NCI-H345 treated with DMSO at 0.1 percent for 48 hours (cell line): ENCODE measurements around the gene ABCD3.

ENCODE experiments used
- DNase-seq: peaks from one replicate; lab custom pipeline; 2025; ENCODE audit not compliant: unreplicated experiment; lab: John Stamatoyannopoulos, UW

ABCD3 gene

DNA sequence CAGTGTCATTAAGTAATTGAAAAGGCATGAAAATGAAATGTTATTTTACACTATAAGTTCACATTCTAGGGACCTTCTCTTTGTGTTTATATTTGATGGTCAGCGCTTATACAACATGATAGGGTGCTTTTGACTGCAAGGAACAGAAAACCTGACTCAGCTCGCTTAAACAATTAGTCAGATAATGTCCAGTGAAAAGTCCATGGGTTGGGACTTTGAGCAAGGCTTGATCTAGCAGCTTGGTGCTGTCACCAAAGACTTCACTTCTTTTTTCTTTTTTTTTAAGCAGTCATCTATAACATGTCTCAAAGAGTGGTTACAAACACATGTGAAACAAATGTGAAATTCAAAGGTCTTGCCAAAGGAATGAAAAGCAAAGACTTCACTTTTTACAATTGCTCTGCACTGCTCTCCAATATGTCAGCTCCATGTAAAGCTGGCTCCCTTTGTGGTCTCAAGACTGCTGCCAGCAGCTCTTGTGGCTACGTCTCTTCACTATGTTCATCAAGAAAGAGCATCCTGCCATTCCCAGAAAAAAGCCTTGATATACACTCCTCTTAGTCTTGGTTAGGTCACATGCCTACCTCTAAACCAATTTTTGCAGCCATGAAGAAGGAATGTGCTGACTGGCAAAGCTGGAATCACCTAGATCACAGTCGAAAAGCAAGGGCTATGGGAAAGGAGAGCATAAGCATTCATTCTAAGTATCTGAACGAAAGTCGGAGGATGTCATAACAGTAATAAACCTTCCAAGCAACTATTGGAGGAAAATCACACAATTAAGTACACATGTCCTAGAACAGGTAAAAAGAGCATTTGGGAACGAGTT, 108.2 kb downstream of the ABCD3 start:
- no peak for DNase-seq

DNA sequence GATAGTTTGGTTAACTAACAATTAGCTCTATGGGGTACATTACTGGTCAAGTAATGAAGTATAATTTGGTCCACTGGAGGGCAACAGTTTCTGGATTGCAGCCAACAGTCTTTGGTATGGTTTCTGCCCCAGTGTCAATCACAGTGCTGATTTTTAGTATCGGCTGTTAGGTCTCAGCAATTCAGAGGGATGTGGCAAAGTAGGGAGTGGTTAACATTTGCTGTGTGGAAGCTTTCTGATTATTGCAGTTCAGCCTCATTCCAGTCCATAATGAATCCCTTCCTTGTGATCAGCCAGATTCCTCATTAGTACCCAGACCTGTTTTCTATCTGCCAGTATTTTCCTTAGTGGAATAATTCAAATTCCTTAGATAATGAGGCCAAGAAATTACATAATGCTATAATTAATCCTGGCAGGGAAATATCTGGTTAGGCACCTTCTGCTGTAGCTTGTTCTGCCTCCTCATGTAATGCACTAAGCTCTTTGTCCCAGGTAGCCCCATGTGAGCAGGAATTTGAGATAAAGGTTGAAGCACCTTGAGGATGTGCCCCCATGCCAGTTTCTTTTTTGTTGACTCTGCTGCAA, 109.3 kb downstream of the ABCD3 start:
- DNase-seq: peak; percentile 52

DNA sequence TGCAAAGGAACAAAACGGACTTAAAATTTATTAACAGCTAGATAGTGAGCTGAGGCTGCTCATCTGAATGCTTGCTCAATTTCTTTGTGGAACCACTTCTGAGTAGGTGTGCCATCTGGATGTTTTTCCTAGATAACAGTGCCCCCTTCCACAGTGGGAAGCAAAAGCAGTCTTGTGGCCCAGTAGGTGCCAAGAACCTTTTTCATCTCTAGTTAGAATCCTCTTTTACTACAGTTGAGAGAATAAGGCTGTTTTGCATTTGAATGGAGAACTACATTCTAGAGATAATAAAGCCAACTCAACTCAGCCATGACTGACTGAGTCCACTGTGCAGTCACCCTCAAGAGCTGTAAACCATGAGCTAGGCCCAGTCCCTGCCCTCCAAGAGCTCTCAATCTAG, 110.1 kb downstream of the ABCD3 start:
- peak; percentile 64 for DNase-seq

DNA sequence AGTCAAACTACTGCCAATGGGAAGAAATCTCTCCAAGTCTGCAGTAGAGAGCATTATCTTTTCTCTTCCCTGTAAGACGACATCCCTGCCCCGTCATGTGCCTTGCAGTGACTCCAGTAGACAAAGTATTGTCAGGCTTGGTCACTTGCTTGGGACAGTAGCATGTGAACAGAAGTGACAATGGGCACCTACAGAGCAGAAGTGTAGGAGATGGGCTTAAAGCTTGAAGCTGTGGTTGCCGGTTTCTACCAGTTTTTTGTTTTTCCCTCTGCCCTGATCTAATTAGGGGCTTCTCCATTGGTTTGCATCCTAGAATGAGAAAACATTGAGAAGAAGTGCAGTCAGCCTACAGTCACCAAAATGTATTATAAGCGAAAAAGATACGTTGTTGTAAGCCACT, 110.6 kb downstream of the ABCD3 start:
- no peak for DNase-seq

DNA sequence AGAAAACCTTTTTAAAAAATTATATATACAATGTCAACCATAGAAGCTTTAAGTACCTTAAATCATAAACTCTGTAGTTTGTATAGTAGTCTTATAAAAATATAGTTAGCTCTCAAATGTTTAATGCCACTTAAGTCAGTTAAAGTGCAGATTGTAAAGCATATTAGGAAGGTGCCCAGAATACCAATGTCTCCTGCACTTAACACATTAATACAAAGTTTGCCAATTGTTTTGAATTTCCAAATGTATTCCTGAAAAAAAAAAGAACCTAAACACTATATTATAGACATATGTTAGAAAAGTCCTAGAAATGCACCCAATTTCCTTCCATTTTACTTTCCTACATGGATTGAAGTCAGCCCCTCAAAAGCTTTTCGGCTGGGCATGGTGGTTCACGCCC, 111.2 kb downstream of the ABCD3 start:
- DNase-seq: no peak

DNA sequence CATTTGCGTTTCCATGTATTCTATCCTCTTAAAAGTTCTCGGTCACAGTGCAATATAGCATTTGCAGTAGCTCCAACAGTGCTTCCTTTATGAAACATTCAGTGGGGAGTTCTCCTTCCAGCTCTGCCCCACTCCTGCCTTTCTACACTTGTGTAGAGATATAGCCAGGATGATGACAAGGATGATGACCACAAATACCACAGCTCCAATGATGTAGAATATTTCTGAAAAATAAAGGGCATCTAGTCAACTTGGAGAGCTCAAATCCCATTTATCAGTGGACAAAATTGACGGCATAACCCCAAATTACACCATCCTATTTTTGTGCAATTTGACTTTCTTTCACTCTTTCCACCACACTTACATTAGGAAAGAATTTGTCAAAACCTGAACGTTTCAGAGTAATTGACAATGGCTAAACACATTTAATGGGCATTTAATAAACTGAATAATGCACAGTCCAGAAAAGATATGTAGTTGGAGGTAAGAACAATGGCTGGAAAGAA, 112.2 kb downstream of the ABCD3 start:
- no peak for DNase-seq

DNA sequence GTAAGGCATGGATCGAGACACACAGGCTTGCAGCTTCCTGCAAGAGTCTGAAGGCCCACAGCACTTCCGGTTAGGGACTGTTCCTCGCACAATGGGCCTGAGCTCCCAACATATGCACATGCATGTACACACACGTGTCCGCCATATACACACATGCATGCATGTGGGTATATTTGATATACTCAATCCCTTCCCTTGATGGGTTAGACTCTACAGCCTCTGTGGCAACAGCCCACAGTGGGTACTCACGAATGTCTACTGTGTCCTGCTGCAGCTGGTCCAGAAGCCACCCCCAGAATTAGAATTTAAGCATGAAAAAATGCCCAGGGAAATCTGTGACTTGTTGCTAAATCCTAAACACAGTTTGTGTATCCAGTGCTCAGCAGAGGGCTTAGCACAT, 113.5 kb downstream of the ABCD3 start:
- no peak for DNase-seq

DNA sequence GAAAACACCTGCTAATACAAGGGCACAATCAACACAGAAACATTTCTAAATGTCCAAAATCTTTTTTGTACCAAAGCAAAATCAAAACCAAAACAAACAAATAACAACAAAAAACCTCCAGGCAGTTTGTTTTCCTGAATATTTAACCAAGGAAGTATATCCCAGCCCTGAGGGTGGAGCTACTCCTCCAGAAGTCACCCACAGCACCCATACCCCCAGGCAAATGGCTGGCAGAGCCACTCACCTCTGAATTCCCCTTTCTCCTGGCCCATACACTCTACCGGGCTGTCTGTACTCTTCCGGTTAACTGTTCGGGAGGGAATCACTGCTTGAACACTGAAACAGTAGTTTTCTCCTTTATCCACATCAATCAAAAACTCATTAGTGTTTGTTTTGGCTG, 113.9 kb downstream of the ABCD3 start:
- no peak for DNase-seq

DNA sequence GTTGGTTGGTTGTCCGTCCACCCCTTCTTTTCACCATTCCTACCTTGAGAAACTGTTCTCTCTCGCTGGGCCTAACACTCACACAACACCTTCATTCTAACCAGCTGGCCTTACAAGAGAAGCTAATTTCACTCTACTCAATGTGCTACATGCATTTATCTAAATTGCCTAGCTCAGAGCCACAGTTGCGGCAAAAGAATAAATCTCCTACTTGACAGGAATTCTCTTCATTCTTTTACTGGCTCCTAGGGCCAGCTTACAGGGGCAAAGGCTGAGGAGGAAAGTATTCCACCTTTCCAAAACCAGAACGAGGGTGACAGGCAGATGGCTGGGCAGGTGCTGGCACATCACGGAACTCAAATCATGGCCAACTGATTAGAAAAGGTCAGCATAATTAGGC, 116.9 kb downstream of the ABCD3 start:
- DNase-seq: no peak

DNA sequence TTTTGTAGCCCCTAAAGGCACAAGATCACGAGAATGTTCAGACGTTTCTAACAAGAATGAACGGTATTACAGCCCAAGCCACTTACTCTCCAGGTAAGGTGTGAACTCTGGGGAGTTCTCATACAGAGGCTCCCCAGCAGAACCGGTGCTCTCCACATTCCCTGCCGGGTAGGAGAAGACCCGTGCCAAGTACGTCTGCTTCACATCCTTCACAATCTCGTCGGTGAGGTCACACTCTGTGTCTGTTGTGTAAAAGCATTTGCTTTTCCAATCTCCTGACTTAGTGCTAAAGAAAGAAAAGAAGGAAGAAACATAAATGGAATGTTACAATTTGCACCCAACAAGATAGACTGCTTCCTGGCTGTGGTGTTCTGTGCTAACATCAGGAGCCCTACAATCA, 117.7 kb downstream of the ABCD3 start:
- DNase-seq: no peak

DNA sequence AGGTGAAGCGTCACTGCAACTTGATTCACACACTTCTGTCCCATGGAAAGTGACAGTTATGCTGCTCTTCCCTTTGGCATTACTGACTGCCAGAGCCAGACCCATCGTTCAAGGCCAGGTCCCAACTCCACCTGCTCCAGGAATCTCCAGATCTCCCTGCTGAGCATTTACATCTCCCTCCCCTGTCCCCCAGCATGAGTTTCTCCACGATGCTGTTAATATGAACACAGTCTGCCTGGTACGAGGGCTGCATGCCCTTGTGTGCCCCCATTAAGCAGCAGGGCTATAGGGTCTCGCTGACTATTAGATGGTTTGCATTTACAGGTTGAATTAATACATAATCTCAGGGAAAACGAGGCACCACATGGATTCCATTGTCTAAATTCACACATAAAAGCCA, 119.1 kb downstream of the ABCD3 start:
- DNase-seq: no peak

DNA sequence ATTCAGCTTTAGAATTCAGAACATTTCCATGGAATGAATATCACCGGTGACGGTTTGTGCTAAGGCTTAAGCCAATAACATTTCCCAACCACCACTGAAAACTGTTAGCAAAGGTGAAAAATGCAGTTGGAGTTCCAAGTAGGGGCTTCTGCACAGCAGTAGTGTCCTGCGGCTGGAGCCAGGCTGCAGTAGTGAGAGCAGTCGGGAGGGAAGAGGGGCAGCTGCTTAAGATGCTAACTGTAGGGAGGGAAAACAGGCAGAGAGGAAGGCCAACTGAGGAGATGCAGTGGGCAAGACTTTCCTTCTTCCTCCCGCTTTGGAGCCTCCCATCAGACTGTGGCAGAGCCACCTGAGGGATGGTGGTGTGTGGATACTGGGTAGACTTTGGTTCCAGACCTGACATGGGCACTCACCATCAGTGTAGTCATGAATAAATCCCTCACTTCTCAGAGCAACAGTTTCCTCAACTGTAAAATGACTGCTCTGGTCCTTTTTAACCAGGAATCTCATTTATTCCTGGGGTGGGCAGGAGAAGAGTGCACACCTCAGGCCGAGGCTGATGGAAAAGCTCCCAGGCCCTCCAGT, 120.1 kb downstream of the ABCD3 start:
- DNase-seq: no peak

DNA sequence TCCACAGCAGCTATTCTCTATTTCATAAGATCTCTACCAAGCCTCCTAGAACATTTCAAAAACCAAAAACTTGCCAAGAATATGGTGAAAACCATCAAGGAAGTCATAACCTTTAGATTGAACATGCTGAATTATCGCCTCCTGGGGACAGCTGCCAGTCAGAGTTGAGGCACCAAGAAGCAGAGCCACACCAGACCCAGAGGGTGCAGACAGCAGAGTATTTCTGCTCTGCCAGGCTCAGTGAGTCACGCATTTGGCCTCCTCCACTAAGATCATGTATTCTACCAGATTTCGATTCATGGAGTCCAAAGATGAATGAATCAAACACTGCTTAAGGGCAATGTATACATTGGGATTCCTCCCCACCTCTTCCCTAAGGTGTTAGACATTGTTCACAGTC, 121.3 kb downstream of the ABCD3 start:
- DNase-seq: no peak

DNA sequence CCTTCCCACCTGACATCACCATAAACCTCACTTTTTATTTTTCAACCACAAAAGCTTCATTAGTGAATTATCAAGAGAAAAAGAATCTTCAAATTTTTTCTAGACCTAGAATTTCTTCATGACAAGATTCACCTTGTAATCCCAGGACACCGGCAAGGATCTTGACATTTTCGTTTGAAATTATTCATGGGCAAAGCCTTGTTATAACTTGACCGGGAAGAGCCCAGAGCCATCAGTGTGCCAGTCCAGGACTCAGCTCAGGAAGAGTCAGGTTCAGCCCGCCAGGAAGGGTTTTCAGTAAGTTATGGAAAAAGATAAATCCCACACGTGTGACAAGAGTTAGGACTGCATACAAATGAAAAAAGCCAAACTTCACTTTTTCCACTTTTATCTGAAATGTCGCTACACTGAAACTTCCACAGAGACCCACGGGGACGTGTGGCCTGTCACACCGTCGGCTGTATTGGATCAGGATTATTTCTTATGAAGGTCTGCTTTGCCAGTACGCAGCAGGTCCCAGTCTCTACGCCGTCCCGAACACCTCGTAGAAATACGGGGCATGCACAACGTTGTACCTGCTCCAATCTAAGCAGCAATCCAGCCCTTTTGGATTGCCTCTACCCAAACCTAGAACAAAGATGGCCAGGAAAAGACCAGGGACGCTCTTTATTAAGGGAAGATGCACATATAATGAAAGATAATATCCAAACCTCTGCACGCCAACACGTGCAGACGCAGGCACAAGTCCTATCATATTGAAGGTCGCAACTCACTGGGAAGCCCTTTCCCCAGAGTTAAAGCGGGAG, 122.5 kb downstream of the ABCD3 start:
- no peak for DNase-seq

DNA sequence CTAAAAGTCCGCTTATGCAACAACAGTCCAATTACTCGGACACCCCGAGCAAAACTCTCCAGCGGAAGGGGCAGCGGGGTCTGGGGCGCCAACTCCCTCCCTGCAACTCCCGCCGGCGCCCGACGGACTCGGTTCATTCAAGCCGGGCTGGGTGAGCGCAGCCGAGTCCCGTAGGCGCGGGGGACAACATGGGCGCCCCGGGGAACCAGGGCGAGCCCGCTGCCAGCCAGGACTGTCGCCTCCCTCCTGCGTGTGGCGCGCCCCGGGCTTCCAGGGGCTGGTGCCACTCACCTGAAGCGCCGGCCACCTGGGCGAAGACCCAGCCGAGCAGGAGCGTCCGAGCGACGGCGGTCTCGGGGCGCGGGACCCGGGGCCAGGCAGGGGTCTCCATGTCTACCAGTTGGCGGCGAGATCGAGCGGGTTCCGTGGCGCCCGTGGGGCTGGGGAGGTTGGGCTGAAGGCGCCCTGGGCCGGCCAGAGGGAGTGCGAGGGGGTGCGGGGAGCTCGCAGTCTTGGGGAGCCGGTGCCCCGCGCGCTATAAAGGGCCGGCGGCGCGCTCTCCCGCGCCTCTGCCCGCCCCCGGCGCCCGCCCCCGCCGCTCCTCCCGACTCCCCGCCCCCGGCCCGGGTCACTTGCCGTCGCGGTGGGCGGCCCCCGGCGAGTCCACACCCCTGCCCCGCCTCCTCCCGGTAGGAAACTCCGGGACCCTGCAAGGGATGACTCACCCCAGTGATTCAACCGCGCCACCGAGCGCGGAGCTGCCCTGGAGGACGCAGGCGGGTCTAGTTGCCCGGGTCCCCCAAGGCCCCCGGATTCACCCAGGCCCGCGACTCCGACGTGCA, 123.3 kb downstream of the ABCD3 start, which contains the start of gene F3:
Gene F3 (minus strand): TSS at position 514 of the 842 bp plus-strand sequence. CDS start 123 bp downstream, at position 391.
- DNase-seq: peak; percentile 53

DNA sequence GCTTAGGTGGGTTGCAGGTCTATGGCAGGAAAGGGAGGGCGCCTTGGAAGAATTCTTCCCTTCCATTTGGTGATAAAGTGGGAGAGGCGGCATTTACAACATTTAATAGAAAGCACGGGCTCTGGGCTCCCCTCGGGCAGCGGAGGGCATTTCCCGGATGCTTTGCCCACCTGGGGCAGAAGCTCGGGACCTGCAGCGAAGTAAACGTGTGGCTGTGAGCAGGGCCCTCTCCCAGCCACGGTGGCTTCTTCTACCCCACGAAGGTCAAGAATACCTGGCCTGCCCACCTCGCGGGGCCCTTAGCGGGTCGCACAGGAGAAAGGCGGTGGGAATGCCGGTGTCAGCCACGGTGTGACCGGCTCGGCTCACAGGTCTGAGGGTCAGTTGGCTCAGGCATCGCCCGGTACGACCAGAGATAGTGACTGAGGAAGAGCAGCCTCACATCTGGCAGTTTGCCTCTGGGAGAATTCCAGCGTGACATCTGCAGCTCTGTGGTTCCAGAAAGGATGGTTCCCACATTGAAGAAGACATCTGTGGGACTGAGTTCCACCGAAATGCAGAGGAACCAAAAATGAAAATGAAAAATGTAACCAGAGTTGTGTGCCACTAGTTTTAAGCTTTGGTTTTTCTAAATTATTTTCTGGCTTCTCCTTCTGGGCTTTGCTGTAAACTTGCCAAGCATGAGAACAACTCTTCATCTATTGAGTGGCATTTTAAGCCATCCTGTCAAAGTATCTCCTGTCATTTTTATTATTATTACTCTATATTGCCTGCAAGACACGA, 124.1 kb downstream of the ABCD3 start:
- DNase-seq: no peak

DNA sequence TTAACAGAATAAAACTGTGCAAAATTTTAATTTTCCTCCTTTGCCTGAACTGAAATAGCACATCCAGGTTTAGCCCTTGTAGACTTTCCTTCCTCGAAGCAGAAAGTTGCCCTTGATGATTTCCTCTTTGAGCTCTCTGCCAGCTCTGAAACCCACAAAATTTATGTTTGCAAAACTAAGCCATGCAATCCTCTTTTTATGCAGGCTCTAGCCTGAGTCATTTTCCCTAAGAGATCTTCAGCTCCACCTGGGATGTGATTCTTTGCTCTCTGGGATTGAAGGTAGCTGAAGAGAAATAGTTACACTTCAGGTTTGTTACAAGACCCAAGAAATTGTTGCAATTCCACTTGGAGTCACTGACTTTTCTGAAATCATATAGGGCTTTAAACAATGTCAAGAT, 124.8 kb downstream of the ABCD3 start:
- DNase-seq: no peak

DNA sequence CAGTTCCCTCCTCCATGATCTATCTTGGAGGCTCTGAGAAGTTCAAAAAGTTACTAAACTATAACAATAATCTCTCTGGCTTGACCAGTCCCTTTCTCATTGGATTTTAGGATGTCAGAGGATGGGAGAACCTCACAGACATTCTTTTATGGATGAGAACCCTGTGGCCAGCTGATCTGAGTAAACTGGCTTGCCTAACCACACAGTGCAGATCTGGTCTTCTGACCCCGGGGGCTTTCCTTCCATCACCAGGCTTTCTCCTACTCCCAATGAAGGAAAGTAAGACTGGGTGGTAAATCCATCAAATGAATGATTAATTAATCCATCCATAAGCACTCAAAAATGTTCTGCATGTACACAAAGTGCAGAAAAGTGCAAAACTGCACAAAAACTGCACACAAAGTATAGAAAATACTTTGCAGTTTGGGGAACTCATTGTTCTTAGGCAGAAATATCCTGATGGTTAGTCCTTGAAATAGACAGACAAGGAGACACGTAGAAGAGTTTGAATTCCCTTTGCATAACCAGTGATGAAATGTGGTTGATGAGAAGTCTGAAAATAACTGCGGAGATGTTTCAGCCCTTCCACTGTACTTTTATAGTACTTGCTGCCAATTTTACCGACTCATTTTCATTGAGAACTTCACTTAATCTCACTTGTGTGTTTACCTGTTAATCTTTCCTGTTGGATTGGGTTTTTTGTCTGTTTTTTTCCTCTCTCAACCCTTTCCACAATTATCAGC, 125.9 kb downstream of the ABCD3 start:
- DNase-seq: no peak
